GM19025 (cell line): ENCODE results near the gene CYP8B1.
"Not testable (repeated sequence)": the region's sequence is repeated elsewhere in the genome, so short reads cannot be mapped to it uniquely, and the experiment has no call there.

Experiments used
- ATAC-seq: cut with Tn5 transposase; IDR thresholded peaks from one replicate; pipeline ENCODE4 v1.9.1; 2021; ENCODE audit warnings: mild to moderate bottlenecking, low read depth, moderate library complexity; ENCODE audit not compliant: unreplicated experiment

CYP8B1 gene

DNA sequence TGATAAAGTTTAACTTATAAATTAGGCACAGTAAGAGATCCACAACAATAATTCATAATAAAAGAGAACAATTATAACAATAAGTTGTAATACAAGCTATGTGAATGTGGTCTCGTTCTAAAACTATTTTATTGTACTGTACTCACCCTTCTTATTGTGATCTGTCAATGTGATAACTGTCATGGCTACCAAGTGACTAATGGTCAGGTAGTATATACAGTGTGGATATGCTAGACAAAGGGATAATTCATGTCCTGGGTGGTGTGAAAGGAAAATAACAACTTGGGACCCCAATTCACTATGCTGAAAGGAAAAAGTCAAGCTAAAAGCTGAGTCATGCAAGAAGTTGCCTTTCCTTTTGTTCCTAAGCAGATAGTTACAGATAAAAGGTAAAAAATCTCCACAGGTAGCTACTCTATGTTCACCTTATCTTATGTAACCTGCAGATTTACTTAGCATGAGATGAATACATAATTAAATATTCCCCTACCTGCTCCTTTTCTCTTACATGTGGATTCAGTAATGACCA, 10.7 kb upstream of the CYP8B1 start:
- no peak for ATAC-seq

GRCh38 chr3:42884324-42884723, 8.6 kb upstream of the CYP8B1 start:
- ATAC-seq: no peak

DNA sequence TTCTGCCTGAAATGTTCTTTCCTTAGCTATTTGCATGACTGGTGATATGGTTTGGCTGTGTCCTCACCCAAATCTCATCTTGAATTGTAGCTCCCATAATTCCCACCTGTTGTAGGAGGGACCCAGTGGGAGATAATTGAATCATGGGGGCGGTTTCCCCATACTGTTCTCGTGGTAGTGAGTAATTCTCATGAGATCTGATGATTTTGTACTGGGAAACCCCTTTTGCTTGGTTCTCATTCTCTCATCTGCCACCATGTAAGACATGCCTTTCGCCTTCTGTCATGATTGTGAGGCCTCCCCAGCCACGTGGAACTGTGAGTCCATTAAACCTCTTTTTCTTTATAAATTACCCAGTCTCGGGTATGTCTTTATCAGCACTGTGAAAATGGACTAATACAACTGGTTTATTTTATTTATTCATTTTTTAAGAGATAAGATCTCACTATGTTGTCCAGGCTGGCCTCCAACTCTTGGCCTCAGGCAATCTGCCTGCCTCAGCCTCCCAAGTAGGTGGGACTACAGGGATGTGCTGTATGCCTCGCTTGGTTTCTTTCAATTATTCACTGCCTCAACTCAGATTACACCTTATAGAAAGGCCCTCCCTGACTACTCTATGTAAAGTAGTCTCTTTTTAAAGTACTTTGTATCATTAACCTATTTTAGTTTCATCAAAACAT, 7.7 kb upstream of the CYP8B1 start:
- not testable (repeated sequence) for ATAC-seq

DNA sequence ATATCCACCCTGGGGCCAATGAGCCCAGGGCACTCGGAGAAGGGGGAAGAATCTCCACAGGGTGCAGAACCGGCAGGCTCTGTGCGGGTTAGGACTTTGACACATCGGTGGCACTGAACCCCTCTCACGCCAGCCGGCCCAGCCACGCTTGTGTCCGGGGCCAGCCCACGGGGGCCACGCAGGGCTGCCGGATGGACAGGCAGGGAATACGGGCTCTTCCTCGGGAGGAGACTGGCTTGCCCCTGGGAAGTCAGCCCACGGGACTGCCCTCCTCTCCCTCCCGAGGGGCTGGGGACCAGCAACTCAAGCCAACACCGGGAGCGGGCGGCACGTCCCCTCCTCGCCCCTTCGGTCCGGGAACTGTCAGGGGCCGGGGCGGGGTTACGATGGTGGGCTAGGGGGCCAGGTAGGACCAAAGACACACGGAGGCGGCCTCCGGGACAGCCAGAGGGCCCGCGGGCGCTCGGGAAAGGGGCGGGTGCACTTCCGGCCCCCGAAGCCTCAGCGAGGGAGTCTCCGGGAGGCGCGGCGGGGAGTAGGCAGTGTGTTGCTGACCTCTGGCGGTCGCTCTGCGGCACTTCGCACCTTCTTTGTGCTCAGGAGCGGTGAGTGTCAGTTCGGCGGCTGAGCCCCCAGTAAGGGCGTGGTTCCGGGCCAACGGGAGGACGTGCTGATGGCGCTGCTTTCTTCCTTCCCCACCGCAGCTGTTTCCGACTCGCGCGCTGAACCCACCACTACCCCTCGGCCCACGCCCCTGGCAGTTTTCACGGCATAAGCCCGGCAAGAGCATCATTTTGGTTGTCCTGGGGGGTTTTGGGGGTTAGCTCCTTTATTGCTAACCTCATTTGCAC, 5.1 kb upstream of the CYP8B1 start:
- ATAC-seq: peak; percentile 98

DNA sequence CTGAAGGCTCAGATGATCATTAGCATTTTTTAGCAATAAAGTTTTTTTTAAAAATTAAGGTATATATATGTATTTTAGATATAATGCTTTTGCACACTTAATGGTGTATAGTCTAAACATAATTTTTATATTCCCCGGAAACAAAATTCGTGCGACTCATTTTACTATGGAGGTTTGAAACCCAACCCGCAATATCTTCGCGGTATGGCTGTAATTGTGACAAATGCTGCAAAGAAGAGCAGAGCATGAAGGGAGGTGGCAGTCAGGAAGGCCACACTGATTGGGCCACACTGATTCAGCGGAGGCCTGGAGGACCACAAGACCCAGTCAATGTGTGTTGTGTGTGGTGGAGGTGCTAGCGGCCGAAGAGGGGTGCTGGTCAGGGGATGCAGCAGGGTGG, 4.5 kb upstream of the CYP8B1 start:
- ATAC-seq: no peak

DNA sequence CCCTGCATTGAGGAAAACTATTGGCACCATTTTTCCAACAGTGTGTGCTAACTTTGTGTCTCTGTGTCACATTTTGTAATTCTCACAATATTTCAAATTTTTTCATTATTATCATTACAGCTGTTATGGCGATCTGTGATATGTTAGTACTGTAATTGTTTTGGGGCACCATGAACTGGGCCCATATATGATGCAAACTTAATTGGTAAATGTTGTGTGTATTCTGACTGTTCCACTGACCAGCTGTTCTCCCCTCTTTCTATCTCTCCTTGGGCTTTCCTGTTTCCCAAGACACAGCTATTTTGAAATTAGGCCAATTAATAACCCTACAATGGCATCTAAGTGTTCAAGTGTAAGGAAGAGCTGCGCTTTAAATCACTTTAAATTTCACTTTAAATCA, 2.2 kb upstream of the CYP8B1 start:
- ATAC-seq: no peak

GRCh38 chr3:42876940-42877720, 1.5 kb upstream of the CYP8B1 start:
- no peak for ATAC-seq

GRCh38 chr3:42876401-42876800, 722 bp upstream of the CYP8B1 start:
- ATAC-seq: no peak

GRCh38 chr3:42874749-42875148, 930 bp downstream of the CYP8B1 start:
- ATAC-seq: no peak

- no peak for ATAC-seq
These were observed 2.3 kb downstream of the CYP8B1 start for GRCh38 chr3:42873221-42873982.

DNA sequence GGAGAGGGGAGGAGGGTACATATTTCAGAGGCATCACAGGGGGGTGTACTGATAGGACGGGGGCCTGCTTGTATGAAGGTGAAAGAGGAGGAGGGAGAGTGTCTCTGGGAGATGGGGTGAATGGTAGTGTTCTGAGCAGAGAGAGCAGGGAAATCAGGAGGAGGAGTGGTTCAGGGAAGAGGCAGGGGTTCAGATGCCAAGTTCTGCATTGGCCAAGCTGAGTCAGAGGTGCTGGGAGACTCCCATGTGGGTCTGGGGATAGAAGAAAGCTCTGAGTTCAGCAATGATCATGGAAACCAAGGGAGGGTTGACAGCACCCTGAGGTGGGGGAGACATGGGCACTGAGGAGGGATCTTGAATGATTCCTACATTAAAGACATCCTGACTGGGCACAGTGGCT, 3.0 kb downstream of the CYP8B1 start:
- ATAC-seq: no peak

- ATAC-seq: no peak
These were observed 4.0 kb downstream of the CYP8B1 start for GRCh38 chr3:42871592-42872196.

GRCh38 chr3:42868841-42869240, 6.8 kb downstream of the CYP8B1 start:
- no peak for ATAC-seq

GRCh38 chr3:42867138-42867537, 8.5 kb downstream of the CYP8B1 start:
- no peak for ATAC-seq

DNA sequence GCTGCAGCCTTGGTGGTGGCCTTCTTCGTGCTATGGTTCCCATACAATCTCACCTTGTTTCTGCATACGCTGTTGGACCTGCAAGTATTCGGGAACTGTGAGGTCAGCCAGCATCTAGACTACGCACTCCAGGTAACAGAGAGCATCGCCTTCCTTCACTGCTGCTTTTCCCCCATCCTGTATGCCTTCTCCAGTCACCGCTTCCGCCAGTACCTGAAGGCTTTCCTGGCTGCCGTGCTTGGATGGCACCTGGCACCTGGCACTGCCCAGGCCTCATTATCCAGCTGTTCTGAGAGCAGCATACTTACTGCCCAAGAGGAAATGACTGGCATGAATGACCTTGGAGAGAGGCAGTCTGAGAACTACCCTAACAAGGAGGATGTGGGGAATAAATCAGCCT, 10.4 kb downstream of the CYP8B1 start:
- no peak for ATAC-seq

GRCh38 chr3:42864321-42864950, 11.2 kb downstream of the CYP8B1 start:
- ATAC-seq: no peak

DNA sequence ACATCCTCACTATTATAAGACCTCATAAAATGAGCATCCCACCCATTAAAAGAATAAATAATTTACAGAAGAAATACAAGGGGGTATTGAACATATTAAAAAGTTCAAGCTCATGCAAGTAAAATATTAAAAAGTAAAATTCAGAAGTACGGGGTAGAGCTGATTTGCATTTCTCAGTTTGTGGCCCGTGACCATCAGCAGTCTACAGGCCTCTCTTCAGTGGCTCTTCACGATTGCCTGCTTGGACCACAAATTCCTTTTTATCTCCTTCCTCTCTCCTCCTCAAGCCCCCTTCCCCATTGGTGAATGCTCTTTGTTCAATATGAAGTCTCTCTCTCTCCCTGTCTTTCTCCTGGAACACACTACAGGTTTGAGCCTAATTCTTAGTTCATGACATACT, 19.1 kb downstream of the CYP8B1 start:
- ATAC-seq: no peak

- no peak for ATAC-seq
These were observed 19.9 kb downstream of the CYP8B1 start for GRCh38 chr3:42855547-42856380.

- no peak for ATAC-seq
These were observed 20.5 kb downstream of the CYP8B1 start for GRCh38 chr3:42855219-42855546.
